Loucy (cell line): ENCODE measurements around the gene VWF.

Source experiments
- CTCF ChIP-seq: fragments of 200-600 bp; sonication (generic); conservative IDR thresholded peaks from 2 replicates; pipeline ENCODE4 v1.5.1; 2014; ENCODE audit warnings: mild to moderate bottlenecking, antibody characterized with exemption, low read length
- EZH2phosphoT487 ChIP-seq: fragments of 200-600 bp; IDR thresholded peaks from 2 replicates; pipeline ENCODE4 v1.6.1; 2018; ENCODE audit warnings: antibody characterized with exemption, mild to moderate bottlenecking, moderate library complexity, borderline replicate concordance

GRCh38 chr12:5901416-5901815, 223.1 kb downstream of the VWF start:
- TF ChIP-seq CTCF (no peak), EZH2phosphoT487 (no peak)
